H9 (cell line): Measurements from ENCODE around the gene MIPOL1. TPM values are rescaled to one million over a fixed set of nuclear protein-coding genes. Genes with fewer than 3 reads are reported as not detected.
"Not testable (repeated sequence)": the region's sequence is repeated elsewhere in the genome, so short reads cannot be mapped to it uniquely, and the experiment has no call there.

Source experiments
- DNase-seq: peaks from one replicate; pipeline ENCODE4 v3.0.0-alpha.2; 2017
- H2AFZ ChIP-seq: one replicate; pipeline ENCODE4 v1.6.1; 2013; ENCODE audit warnings: mild to moderate bottlenecking, low read length, control low read depth, moderate library complexity
- H2AK5ac ChIP-seq: 2 replicates; pipeline ENCODE4 v1.6.1; 2013; ENCODE audit warnings: low read length, control low read depth, mixed read lengths; ENCODE audit not compliant: insufficient read length
- H2BK120ac ChIP-seq: one replicate; pipeline ENCODE4 v1.6.1; 2013; ENCODE audit warnings: low read depth, mild to moderate bottlenecking, low read length, control low read depth, inconsistent platforms; ENCODE audit not compliant: poor library complexity, severe bottlenecking
- H2BK12ac ChIP-seq: 2 replicates; pipeline ENCODE4 v1.6.1; 2013; ENCODE audit warnings: low read length, control low read depth, mixed read lengths, low read depth; ENCODE audit not compliant: insufficient read length
- H2BK15ac ChIP-seq: 2 replicates; pipeline ENCODE4 v1.6.1; 2013; ENCODE audit warnings: low read depth, low read length, control low read depth
- H2BK20ac ChIP-seq: one replicate; pipeline ENCODE4 v1.6.1; 2013; ENCODE audit warnings: low read depth, mild to moderate bottlenecking, low read length, control low read depth, inconsistent platforms; ENCODE audit not compliant: poor library complexity, severe bottlenecking
- H2BK5ac ChIP-seq: 2 replicates; pipeline ENCODE4 v1.6.1; 2013; ENCODE audit warnings: low read length, control low read depth, mixed read lengths; ENCODE audit not compliant: insufficient read length
- H3K14ac ChIP-seq: 2 replicates; pipeline ENCODE4 v1.6.1; 2013; ENCODE audit warnings: low read length, control low read depth; ENCODE audit not compliant: insufficient read depth
- H3K18ac ChIP-seq: 2 replicates; pipeline ENCODE4 v1.6.1; 2013; ENCODE audit warnings: low read depth, mild to moderate bottlenecking, mixed read lengths, low read length, control low read depth; ENCODE audit not compliant: insufficient read length
- H3K23ac ChIP-seq: 2 replicates; pipeline ENCODE4 v1.6.1; 2013; ENCODE audit warnings: low read length, control low read depth, mixed read lengths, low read depth; ENCODE audit not compliant: insufficient read length
- H3K23me2 ChIP-seq: 2 replicates; pipeline ENCODE4 v1.6.1; 2013; ENCODE audit warnings: low read depth, mild to moderate bottlenecking, mixed read lengths, low read length, control low read depth; ENCODE audit not compliant: insufficient read length, poor library complexity, severe bottlenecking
- H3K27ac ChIP-seq: 2 replicates; pipeline ENCODE4 v1.5.1; 2013; ENCODE audit warnings: low read length, control low read depth, mixed read lengths, low read depth; ENCODE audit not compliant: insufficient read length
- H3K27me3 ChIP-seq: 2 replicates; pipeline ENCODE4 v1.6.1; 2013; ENCODE audit warnings: low read length, control low read depth, inconsistent platforms; ENCODE audit not compliant: insufficient read depth
- H3K4ac ChIP-seq: 2 replicates; pipeline ENCODE4 v1.6.1; 2013; ENCODE audit warnings: low read depth, mild to moderate bottlenecking, control low read depth, inconsistent platforms, low read length, moderate library complexity
- H3K4me1 ChIP-seq: 2 replicates; pipeline ENCODE4 v1.6.1; 2013; ENCODE audit warnings: low read length, control low read depth, inconsistent platforms; ENCODE audit not compliant: insufficient read depth
- H3K4me2 ChIP-seq: 2 replicates; pipeline ENCODE4 v1.6.1; 2013; ENCODE audit warnings: low read length, control low read depth, mixed read lengths; ENCODE audit not compliant: insufficient read length, insufficient read depth
- H3K56ac ChIP-seq: 2 replicates; pipeline ENCODE4 v1.6.1; 2013; ENCODE audit warnings: low read depth, mild to moderate bottlenecking, mixed read lengths, low read length, control low read depth; ENCODE audit not compliant: insufficient read length
- H3K79me1 ChIP-seq: 2 replicates; pipeline ENCODE4 v1.6.1; 2013; ENCODE audit warnings: low read depth, mild to moderate bottlenecking, moderate library complexity, low read length, control low read depth, inconsistent platforms; ENCODE audit not compliant: insufficient read depth, poor library complexity, severe bottlenecking
- H3K79me2 ChIP-seq: 2 replicates; pipeline ENCODE4 v1.6.1; 2013; ENCODE audit warnings: low read length, control low read depth, inconsistent platforms; ENCODE audit not compliant: insufficient read depth
- H3K9ac ChIP-seq: 2 replicates; pipeline ENCODE4 v1.6.1; 2013; ENCODE audit warnings: low read length, control low read depth, mixed read lengths; ENCODE audit not compliant: insufficient read length; ENCODE audit errors: extremely low read depth
- H3K9me3 ChIP-seq: one replicate; pipeline ENCODE4 v1.6.1; 2013; ENCODE audit warnings: low read depth, low read length, inconsistent platforms; ENCODE audit not compliant: control insufficient read depth
- H3T11ph ChIP-seq: one replicate; pipeline ENCODE4 v1.6.1; 2013; ENCODE audit warnings: mild to moderate bottlenecking, low read length, control low read depth, inconsistent platforms
- H4K20me1 ChIP-seq: one replicate; pipeline ENCODE4 v1.6.1; 2013; ENCODE audit not compliant: control insufficient read depth, insufficient read length, insufficient read depth
- H4K5ac ChIP-seq: 2 replicates; pipeline ENCODE4 v1.6.1; 2013; ENCODE audit warnings: low read depth, mild to moderate bottlenecking, mixed read lengths, low read length, control low read depth; ENCODE audit not compliant: insufficient read length
- H4K8ac ChIP-seq: replicated peaks from 2 replicates; pipeline ENCODE4 v1.6.1; 2013; ENCODE audit warnings: low read length, control low read depth, mixed read lengths, low read depth; ENCODE audit not compliant: insufficient read length
- H4K91ac ChIP-seq: 2 replicates; pipeline ENCODE4 v1.6.1; 2013; ENCODE audit warnings: low read depth, mild to moderate bottlenecking, moderate library complexity, mixed read lengths, low read length, control low read depth; ENCODE audit not compliant: insufficient read length
- H3K27ac Mint-ChIP-seq, 3 experiments: 2 replicates in 2 of 3; 3 replicates in 1 of 3; pipeline ENCODE4 v1.8.0; 2020 to 2021; ENCODE audit warnings: mixed read lengths in 3 of 3, mild to moderate bottlenecking in 1 of 3, moderate library complexity in 1 of 3
- H3K27me3 Mint-ChIP-seq: 2 replicates; pipeline ENCODE4 v1.8.0; 2021; ENCODE audit warnings: low read depth, mild to moderate bottlenecking, moderate library complexity, mixed read lengths
- H3K36me3 Mint-ChIP-seq, 3 experiments: 2 replicates in 2 of 3; 3 replicates in 1 of 3; pipeline ENCODE4 v1.8.0; 2020 to 2021; ENCODE audit warnings: low read depth in 3 of 3, mixed read lengths in 3 of 3; ENCODE audit not compliant: insufficient read depth in 1 of 3
- H3K4me1 Mint-ChIP-seq, 2 experiments: 2 replicates each; pipeline ENCODE4 v1.8.0; 2020; ENCODE audit warnings: mixed read lengths in 2 of 2
- H3K4me3 Mint-ChIP-seq, 2 experiments: 2 replicates in 1 of 2; 3 replicates in 1 of 2; pipeline ENCODE4 v1.8.0; 2020 to 2021; ENCODE audit warnings: mild to moderate bottlenecking in 2 of 2, mixed read lengths in 2 of 2, moderate library complexity in 1 of 2
- H3K9me3 Mint-ChIP-seq, 2 experiments: 2 replicates in 1 of 2; 3 replicates in 1 of 2; pipeline ENCODE4 v1.8.0; 2020; ENCODE audit warnings: mild to moderate bottlenecking in 2 of 2, mixed read lengths in 2 of 2, moderate library complexity in 1 of 2
- CTCF ChIP-seq: fragments of 200-600 bp; sonication (generic); conservative IDR thresholded peaks from 3 replicates; pipeline ENCODE4 v1.8.0; 2021; ENCODE audit warnings: antibody characterized with exemption, mild to moderate bottlenecking
- WGBS: extraction: QIAGEN DNeasy Blood & Tissue Kit; methylation state at CpG from one replicate; pipeline ENCODE4 v1.1.7; 2013; ENCODE audit warnings: missing lambda C conversion rate, low lambda C conversion rate, mixed read lengths; ENCODE audit not compliant: insufficient read length; ENCODE audit errors: extremely low coverage; 5-methylcytosine and 5-hydroxymethylcytosine counted together
- total RNA-seq: library from RNA; stranded (reverse); gene quantifications from 2 replicates; pipeline ENCODE4 v1.2.1, GENCODE V29; 2021

The MIPOL1 gene
- total RNA-seq, 1 experiment from 2014 or later: 15.6 TPM

DNA sequence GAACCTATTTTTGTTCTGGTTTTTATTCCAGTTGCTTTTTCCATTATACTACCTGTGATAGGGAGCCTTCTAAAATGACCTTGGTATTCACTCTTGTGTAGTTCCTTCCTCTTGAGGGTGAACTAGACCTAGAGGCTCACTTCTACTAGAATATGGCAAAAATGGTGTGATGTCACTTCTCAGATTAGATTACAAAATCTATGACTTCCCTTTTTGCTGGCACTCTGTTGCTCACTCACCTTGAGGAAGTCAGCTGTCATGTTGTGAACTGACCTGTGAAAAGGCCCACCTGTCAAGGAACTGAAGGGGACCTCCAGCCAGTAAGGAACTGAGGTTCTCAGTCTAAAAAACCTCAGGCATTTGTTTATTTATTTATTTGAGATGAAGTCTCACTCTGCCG, 5.7 kb downstream of the MIPOL1 start:
- H3K18ac ChIP-seq: no peak overlapping the region
- peaks cover 1% of the 10 kb centered on the region for H3K23me2 ChIP-seq
- H3K23ac ChIP-seq: no peak overlapping the region
- H3K4me1 Mint-ChIP-seq: peaks cover 14 to 15% of the 10 kb centered on the region in 2 experiments
- no peak overlapping the region for H3K4me2 ChIP-seq
- H3K4ac ChIP-seq: no peak overlapping the region
- H2AK5ac ChIP-seq: no peak overlapping the region
- no peak overlapping the region for H2BK12ac ChIP-seq
- peaks cover 6% of the 10 kb centered on the region for H3K79me1 ChIP-seq
- no peak for TF ChIP-seq CTCF
- H4K5ac ChIP-seq: no peak overlapping the region
- no peaks in the 10 kb centered on the region; the same call in 1 of the 2 replicates for H3K4me1 ChIP-seq
- no peak overlapping the region for H3K27ac Mint-ChIP-seq
- no peak for DNase-seq
- no CpG with 5 or more reads among the region's 1 CpG for WGBS
- H3T11ph ChIP-seq: no peak overlapping the region
- no peak overlapping the region for H3K27ac ChIP-seq
- H3K9me3 Mint-ChIP-seq: peaks cover 38 to 39% of the 10 kb centered on the region in 2 experiments
- no peaks in the 10 kb centered on the region for H4K20me1 ChIP-seq
- no peaks in the 10 kb centered on the region for H3K27me3 ChIP-seq
- no peak overlapping the region for H2BK120ac ChIP-seq
- H2AFZ ChIP-seq: no peak overlapping the region
- no peak overlapping the region for H3K14ac ChIP-seq
- H2BK20ac ChIP-seq: no peak overlapping the region
- H3K79me2 ChIP-seq: peaks cover 5% of the 10 kb centered on the region; the same call in 1 of the 2 replicates
- H4K8ac ChIP-seq: no peak overlapping the region
- H3K56ac ChIP-seq: no peak overlapping the region
- peaks cover 36 to 39% (median 36%) of the 10 kb centered on the region in 3 experiments for H3K36me3 Mint-ChIP-seq
- no peaks in the 10 kb centered on the region for H3K27me3 Mint-ChIP-seq
- no peak overlapping the region for H2BK15ac ChIP-seq
- no peak overlapping the region for H4K91ac ChIP-seq
- H2BK5ac ChIP-seq: no peak overlapping the region
- no peak overlapping the region for H3K4me3 Mint-ChIP-seq
- peaks cover 12% of the 10 kb centered on the region for H3K9me3 ChIP-seq
- no peak overlapping the region for H3K9ac ChIP-seq

DNA sequence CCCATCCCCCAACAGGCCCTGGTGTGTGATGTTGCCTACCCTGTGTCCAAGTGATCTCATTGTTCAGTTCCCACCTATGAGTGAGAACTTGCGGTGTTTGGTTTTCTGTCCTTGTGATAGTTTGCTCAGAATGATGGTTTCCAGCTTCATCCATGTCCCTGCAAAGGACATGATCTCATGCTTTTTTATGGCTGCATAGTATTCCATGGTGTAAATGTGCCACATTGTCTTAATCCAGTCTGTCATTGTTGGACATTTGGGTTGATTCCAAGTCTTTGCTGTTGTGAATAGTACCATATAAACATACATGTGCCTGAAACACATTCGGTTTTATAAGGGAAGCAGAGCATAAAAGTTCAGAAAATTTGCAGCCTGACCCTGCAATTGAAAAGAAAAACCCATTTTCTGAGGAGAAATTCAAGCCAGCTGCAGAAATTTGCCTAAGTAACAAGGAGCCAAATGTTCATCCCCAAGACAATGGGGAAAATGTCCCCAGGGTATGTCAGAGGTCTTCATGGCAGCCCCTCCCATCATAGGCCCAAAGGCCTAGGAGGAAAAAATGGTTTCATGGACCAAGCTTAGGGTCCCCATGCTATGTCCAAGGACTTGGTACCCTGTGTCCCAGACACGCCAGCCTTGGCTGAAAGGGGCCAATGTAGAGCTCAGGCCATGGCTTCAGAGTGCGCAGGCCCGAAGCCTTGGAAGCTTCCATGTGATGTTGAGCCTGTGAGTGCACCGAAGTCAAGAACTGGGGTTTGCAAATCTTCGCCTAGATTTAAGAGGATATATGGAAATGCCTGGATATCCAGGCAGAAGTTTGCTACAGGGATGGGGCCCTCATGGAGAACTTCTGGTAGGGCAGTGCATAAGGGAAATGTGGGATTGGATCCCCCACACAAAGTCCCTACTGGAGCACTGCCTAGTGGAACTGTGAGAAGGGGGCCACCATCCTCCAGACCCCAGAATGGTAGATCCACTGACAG, 8.2 kb downstream of the MIPOL1 start:
- not testable (repeated sequence) for H3K27ac ChIP-seq, H3K27me3 Mint-ChIP-seq, H3K23ac ChIP-seq, H3K4me1 ChIP-seq, H3K4me3 Mint-ChIP-seq, H2AFZ ChIP-seq, H3K14ac ChIP-seq, H4K8ac ChIP-seq, H2BK15ac ChIP-seq, H3K18ac ChIP-seq, H4K91ac ChIP-seq, H2BK120ac ChIP-seq, H3K56ac ChIP-seq, H4K20me1 ChIP-seq, DNase-seq, H3K4me2 ChIP-seq, H4K5ac ChIP-seq, H3K23me2 ChIP-seq, H3K4ac ChIP-seq, H2BK5ac ChIP-seq, H3K79me1 ChIP-seq, H3K79me2 ChIP-seq, H3K9ac ChIP-seq, H2BK12ac ChIP-seq, H3T11ph ChIP-seq, H3K27me3 ChIP-seq, H3K27ac Mint-ChIP-seq, H2AK5ac ChIP-seq, H2BK20ac ChIP-seq
- H3K9me3 Mint-ChIP-seq: peaks cover 45 to 50% of the 10 kb centered on the region in 2 experiments
- H3K36me3 Mint-ChIP-seq: peaks cover 45 to 51% (median 46%) of the 10 kb centered on the region in 3 experiments
- peaks cover 12% of the 10 kb centered on the region for H3K9me3 ChIP-seq
- peaks cover 11 to 13% of the 10 kb centered on the region in 2 experiments for H3K4me1 Mint-ChIP-seq
- no CpG with 5 or more reads among the region's 7 CpGs for WGBS
